Omental fat pad (tissue), 4 donors: ENCODE measurements around the gene COL23A1. TPM values are rescaled to one million over a fixed set of nuclear protein-coding genes. Genes with fewer than 3 reads are reported as not detected.

Experiments
- ATAC-seq: fragments of 150-250 bp; one replicate; pipeline ENCODE4 v1.9.1; 2016; ENCODE audit warnings: mild to moderate bottlenecking, moderate library complexity; ENCODE audit not compliant: low FRiP score
- DNase-seq: peaks from one replicate; pipeline ENCODE4 v3.0.0-alpha.2; 2019; ENCODE audit warnings: low spot score
- CTCF ChIP-seq, 3 donors: fragments of 450-650 bp; IDR thresholded peaks; one replicate each; pipeline ENCODE4 v1.5.1; 2016 to 2017; ENCODE audit warnings: antibody characterized with exemption in 3 of 3, mild to moderate bottlenecking in 3 of 3, moderate library complexity in 2 of 3
- total RNA-seq, 4 donors: library from RNA; depleted of rRNA; stranded (reverse); fragments of >200 nt; gene quantifications; one replicate each; pipeline ENCODE4 v1.1.0, GENCODE V29; 2016

Gene COL23A1
- total RNA-seq, 4 donors from 2014 or later, result 0.12 to 1.0 (median 0.49) TPM

GRCh38 chr5:178527458-178528307 is 62.5 kb downstream of the COL23A1 start:
- ATAC-seq (no peak), DNase-seq (no peak)
- TF ChIP-seq CTCF (IDR thresholded peaks at IDR 0.05), result no peak

GRCh38 chr5:178526773-178527457 is 63.3 kb downstream of the COL23A1 start:
- ATAC-seq (no peak), DNase-seq (no peak)
- no peak for TF ChIP-seq CTCF (IDR thresholded peaks at IDR 0.05)

- ATAC-seq (no peak), DNase-seq (no peak)
- TF ChIP-seq CTCF (IDR thresholded peaks at IDR 0.05), result no peak
These were observed 64.1 kb downstream of the COL23A1 start for GRCh38 chr5:178525906-178526732.

GRCh38 chr5:178524093-178524882 is 65.9 kb downstream of the COL23A1 start:
- ATAC-seq (no peak), DNase-seq (no peak)
- no peak for TF ChIP-seq CTCF (IDR thresholded peaks at IDR 0.05)

- no peak for DNase-seq
- no peak for TF ChIP-seq CTCF (IDR thresholded peaks at IDR 0.05)
- no peak for ATAC-seq
These were observed 67.8 kb downstream of the COL23A1 start for GRCh38 chr5:178522361-178522760.

GRCh38 chr5:178520851-178521250 is 69.3 kb downstream of the COL23A1 start:
- ATAC-seq (no peak), DNase-seq (no peak)
- TF ChIP-seq CTCF (IDR thresholded peaks at IDR 0.05), result no peak
